ENCODE data around the gene PDE6G. TPM values are rescaled to one million over a fixed set of nuclear protein-coding genes. Genes with fewer than 3 reads are reported as not detected.

The PDE6G gene
- polyA plus RNA-seq (2013, experiment 1 of 2) = 7.2 TPM
- 1.9 TPM for polyA plus RNA-seq (2013, experiment 2 of 2)

DNA sequence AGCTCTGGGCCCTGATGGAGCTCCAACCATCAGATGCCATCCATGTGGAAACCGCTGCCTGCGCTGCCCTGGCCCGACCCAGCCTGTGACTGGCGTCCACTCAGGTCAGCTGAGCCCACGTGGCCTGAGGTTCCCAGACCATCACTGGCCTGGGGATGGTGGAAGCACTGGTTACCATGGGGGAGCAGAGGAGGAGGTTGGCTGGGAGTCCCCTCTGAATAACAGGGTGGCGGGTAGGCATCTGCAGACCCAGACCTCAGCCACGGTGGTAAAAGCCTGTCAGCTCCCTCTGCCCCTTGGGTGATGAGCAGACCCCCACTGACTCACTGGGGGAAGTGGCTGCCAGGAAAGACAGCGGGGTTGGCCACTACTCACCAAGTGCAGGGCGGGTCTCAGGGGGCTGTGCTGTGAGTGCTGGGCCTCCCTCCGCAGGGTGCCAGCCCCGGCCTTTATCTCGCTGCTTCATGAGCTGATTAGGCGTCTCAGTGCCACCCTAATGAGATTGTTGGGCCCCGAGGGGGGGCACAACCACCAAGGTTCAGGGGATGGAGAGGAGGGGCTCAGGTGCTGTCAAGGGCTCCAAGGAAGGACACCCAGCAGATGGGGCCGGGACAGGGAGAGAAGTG is at the start of gene PDE6G:
Gene PDE6G (minus strand): TSS at position 425 of the 626 bp plus-strand sequence. CDS start 3,237 bp downstream, outside the sequence.
- 93% methylated on average over 13 of the region's 15 CpGs for WGBS, 2 experiments (ENCODE audit: insufficient coverage in 2 of 2)
- Histone ChIP-seq H3K4me1 (ENCODE audit: control insufficient read depth, insufficient read depth, low read length, poor library complexity, severe bottlenecking) (no peaks in the 10 kb centered on the region), H3K4me3 (ENCODE audit: extremely low read depth, insufficient read depth, low read length, poor library complexity, severe bottlenecking) (no peak within 1 kb of the TSS), H3K36me3 (ENCODE audit: control insufficient read depth, insufficient read depth, low read length) (no peaks in the 10 kb centered on the region), H3K27ac (ENCODE audit: low read depth, low read length, severe bottlenecking) (no peak within 1 kb of the TSS), H3K9me3 (ENCODE audit: control insufficient read depth, low read length) (no peaks in the 10 kb centered on the region)

DNA sequence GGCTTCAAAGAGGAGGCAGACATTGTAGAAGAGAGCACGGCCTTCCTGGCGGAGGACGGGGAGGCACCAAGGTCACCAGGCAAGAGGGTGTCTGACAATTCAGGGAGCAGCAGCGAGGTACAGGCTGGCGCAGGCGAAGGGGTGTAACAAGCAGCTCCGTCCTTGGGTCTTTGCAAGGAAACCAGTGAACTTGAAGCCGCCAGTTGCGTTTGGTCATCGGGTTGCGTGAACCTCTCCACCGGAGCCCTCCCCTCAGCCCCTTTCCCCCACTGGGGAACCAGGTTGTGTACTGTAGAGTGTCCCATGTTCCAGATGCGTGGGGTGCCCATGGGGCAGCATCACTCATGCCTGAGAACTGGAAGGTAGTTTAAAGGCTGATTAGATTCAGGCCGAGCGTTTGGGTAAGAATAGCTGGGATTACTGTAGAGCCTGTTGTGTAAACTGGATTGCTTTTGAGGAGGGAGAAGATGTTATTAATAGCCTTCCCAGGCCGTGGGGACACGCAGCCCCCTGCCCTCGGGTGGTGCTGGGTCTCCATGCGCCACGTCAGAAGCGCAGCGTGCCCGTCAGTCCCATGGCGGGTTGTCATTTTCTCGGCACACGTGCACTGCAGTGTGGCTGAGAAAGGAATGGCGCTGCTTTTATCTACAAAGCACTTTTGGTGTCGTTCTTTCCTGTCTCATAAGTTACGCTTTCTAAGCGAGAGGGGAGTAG is 49.3 kb upstream of the PDE6G start:
- WGBS, 2 experiments (ENCODE audit: insufficient coverage in 2 of 2) = 95 to 98% methylated on average over 28 to 29 of the region's 30 CpGs
- H3K4me3 ChIP-seq (ENCODE audit: extremely low read depth, insufficient read depth, low read length, poor library complexity, severe bottlenecking) = no peak overlapping the region
- no peaks in the 10 kb centered on the region for H3K9me3 ChIP-seq (ENCODE audit: control insufficient read depth, low read length)
- no peak overlapping the region for H3K27ac ChIP-seq (ENCODE audit: low read depth, low read length, severe bottlenecking)
- H3K4me1 ChIP-seq (ENCODE audit: control insufficient read depth, insufficient read depth, low read length, poor library complexity, severe bottlenecking) = peaks cover 18% of the 10 kb centered on the region
- H3K36me3 ChIP-seq (ENCODE audit: control insufficient read depth, insufficient read depth, low read length) = peaks cover 58% of the 10 kb centered on the region

DNA sequence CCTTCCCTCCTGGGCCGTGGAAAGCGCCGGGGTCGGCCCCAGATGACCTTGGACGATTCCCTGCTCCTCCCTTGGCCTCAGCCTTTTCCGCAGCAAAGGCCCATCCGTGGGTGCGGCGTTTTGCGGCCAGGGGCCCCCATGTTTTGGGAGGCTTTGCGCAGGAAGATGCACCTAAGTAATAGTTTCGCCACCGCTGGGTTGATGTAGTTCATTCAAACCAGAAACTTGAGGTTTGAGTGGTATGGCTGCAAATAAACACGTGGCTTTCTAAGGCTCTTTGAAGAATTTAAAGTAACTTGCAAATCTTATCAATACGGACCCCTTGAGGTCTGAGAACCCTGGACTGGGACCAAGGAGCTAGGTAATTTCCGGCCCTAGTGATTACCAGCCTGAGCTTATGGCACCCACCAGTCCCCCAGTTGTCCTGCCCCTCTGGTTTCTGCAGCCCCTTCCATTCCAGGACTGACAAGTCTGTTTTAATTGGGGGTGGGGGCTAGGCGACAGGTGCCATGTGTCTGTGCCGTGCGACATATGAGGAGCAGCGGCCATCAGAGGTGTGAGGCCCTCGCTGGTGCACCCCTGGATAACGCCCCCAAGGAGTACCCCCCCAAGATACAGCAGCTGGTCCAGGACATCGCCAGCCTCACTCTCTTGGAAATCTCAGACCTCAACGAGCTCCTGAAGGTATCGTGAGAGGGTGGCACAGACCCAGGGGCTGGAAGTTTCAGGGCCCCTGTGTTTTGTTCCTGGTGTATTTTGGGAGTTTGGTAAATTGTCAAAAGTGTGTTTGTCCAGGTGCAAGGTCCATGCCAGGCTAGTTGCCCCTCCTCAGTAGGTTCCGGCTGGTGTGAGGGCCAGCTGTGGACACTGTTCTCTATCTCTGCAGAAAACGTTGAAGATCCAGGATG is 47.7 kb upstream of the PDE6G start:
- peaks cover 62% of the 10 kb centered on the region for H3K36me3 ChIP-seq (ENCODE audit: control insufficient read depth, insufficient read depth, low read length)
- H3K9me3 ChIP-seq (ENCODE audit: control insufficient read depth, low read length) = no peaks in the 10 kb centered on the region
- H3K4me1 ChIP-seq (ENCODE audit: control insufficient read depth, insufficient read depth, low read length, poor library complexity, severe bottlenecking) = peaks cover 13% of the 10 kb centered on the region
- peak overlapping the region; percentile 88 for H3K27ac ChIP-seq (ENCODE audit: low read depth, low read length, severe bottlenecking)
- 24 to 28% methylated on average over 18 to 20 of the region's 27 CpGs for WGBS, 2 experiments (ENCODE audit: insufficient coverage in 2 of 2)
- peak overlapping the region; percentile 92 for H3K4me3 ChIP-seq (ENCODE audit: extremely low read depth, insufficient read depth, low read length, poor library complexity, severe bottlenecking)

DNA sequence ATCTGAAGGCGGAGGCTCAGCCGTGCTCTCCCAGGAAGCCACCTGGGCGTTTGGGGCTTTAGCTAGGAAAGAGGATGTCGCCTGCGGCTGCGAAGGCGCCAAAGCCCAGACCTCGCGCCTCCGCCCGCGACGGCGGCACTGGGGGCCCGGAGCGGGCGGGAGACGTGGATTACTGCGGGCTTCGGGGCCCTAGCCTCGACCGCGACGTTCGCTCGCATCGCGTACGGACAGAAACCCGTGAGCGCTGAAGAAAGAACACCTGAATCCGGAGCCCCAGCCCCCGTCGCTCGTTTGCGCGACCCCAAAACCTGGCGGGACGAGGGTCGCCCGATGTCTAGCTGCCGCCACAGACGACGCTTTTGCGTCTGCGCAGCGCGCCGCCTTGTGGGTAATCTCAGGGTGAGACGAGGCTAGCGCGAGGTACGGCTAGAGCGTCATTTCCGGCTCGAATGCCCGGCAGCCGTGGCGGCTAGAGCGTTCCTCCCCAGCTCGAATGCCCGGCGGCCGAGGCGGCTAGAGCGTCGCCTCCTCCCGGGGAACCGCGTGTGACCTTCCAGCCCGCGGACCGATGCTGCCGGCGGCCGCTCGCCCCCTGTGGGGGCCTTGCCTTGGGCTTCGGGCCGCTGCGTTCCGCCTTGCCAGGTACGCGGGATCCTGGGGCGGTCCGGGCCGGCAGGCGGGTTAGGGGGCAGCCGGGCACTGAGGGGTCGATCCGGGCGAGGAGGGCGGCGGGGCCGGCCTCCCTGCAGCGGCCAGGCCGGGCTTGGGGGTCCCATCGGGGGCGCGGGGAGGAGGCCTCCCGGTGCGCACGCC is 46.8 kb upstream of the PDE6G start, which contains the start of gene MRPL12:
Gene MRPL12 (plus strand): TSS at position 434 of the 813 bp plus-strand sequence. CDS start 135 bp downstream, at position 569.
- peak within 1 kb of the TSS; percentile 88 for H3K27ac ChIP-seq (ENCODE audit: low read depth, low read length, severe bottlenecking)
- H3K4me3 ChIP-seq (ENCODE audit: extremely low read depth, insufficient read depth, low read length, poor library complexity, severe bottlenecking) = peak within 1 kb of the TSS; percentile 92
- no peaks in the 10 kb centered on the region for H3K9me3 ChIP-seq (ENCODE audit: control insufficient read depth, low read length)
- 0 to 1% methylated on average over 92 to 93 of the region's 102 CpGs for WGBS, 2 experiments (ENCODE audit: insufficient coverage in 2 of 2)
- H3K4me1 ChIP-seq (ENCODE audit: control insufficient read depth, insufficient read depth, low read length, poor library complexity, severe bottlenecking) = peaks cover 13% of the 10 kb centered on the region
- H3K36me3 ChIP-seq (ENCODE audit: control insufficient read depth, insufficient read depth, low read length) = peaks cover 68% of the 10 kb centered on the region

DNA sequence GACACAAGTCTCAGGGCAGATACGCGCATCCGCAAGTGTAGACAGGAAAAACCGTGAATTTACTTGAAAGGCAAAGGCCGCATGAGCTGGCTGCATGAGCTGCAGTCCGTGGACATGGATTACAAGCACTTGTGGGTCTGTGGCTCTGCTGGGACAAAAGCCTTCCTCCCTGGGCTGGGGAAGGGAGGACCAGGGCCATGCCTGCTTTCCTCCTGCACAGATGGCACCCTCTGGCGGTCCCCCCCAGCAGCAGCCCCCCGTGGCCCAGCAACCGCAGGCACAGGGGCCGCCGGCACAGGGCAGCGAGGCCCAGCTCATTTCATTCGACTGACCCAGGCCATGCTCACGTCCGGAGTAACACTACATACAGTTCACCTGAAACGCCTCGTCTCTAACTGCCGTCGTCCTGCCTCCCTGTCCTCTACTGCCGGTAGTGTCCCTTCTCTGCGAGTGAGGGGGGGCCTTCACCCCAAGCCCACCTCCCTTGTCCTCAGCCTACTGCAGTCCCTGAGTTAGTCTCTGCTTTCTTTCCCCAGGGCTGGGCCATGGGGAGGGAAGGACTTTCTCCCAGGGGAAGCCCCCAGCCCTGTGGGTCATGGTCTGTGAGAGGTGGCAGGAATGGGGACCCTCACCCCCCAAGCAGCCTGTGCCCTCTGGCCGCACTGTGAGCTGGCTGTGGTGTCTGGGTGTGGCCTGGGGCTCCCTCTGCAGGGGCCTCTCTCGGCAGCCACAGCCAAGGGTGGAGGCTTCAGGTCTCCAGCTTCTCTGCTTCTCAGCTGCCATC is 45.1 kb upstream of the PDE6G start:
- H3K4me3 ChIP-seq (ENCODE audit: extremely low read depth, insufficient read depth, low read length, poor library complexity, severe bottlenecking) = peak overlapping the region; percentile 92
- WGBS, 2 experiments (ENCODE audit: insufficient coverage in 2 of 2) = 87 to 90% methylated on average over 16 to 20 of the region's 23 CpGs

DNA sequence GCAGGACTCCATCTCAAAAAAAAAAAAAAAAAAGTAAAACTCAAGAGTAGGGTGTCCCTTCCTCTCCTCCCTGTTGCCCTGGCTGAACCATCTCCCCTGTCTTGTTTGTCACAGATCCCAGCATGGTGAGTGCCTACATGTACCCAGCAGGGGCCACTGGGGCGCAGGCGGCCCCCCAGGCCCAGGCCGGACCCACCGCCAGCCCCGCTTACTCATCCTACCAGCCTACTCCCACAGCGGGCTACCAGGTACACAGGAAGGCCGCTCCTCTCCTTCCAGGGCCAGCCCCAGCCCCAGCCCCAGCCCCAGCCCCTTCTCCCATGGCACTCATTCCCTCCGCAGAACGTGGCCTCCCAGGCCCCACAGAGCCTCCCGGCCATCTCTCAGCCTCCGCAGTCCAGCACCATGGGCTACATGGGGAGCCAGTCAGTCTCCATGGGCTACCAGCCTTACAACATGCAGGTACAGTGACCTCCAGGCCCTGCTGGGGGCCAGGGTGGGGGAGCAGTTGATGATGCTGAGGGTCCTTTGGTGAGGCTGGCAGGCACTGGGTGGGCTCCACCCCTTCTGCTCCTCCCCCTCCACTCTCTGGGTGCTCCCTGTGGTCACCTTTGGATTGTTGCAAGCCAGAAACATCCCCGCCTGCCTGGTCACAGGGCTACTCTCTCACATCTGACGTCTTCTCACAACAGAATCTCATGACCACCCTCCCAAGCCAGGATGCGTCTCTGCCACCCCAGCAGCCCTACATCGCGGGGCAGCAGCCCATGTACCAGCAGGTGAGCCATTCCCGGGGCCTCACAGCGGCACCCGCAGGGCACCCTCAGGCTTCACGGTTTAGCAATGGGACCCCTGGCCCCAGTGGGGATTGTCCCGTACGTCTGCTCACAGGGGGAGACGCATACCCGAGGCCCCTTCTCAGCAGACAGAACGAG is 44.3 kb upstream of the PDE6G start:
- Histone ChIP-seq H3K9me3 (ENCODE audit: control insufficient read depth, low read length) (no peaks in the 10 kb centered on the region), H3K27ac (ENCODE audit: low read depth, low read length, severe bottlenecking) (no peak overlapping the region), H3K4me1 (ENCODE audit: control insufficient read depth, insufficient read depth, low read length, poor library complexity, severe bottlenecking) (peaks cover 13% of the 10 kb centered on the region), H3K4me3 (ENCODE audit: extremely low read depth, insufficient read depth, low read length, poor library complexity, severe bottlenecking) (no peak overlapping the region), H3K36me3 (ENCODE audit: control insufficient read depth, insufficient read depth, low read length) (peaks cover 67% of the 10 kb centered on the region)
- WGBS, 2 experiments (ENCODE audit: insufficient coverage in 2 of 2) = 98% methylated on average over 19 to 24 of the region's 25 CpGs

More for the DNA sequence above, 45.1 kb upstream of the PDE6G start:
- Histone ChIP-seq H3K9me3 (ENCODE audit: control insufficient read depth, low read length) (no peaks in the 10 kb centered on the region), H3K36me3 (ENCODE audit: control insufficient read depth, insufficient read depth, low read length) (peaks cover 68% of the 10 kb centered on the region), H3K27ac (ENCODE audit: low read depth, low read length, severe bottlenecking) (no peak overlapping the region), H3K4me1 (ENCODE audit: control insufficient read depth, insufficient read depth, low read length, poor library complexity, severe bottlenecking) (peaks cover 13% of the 10 kb centered on the region)

DNA sequence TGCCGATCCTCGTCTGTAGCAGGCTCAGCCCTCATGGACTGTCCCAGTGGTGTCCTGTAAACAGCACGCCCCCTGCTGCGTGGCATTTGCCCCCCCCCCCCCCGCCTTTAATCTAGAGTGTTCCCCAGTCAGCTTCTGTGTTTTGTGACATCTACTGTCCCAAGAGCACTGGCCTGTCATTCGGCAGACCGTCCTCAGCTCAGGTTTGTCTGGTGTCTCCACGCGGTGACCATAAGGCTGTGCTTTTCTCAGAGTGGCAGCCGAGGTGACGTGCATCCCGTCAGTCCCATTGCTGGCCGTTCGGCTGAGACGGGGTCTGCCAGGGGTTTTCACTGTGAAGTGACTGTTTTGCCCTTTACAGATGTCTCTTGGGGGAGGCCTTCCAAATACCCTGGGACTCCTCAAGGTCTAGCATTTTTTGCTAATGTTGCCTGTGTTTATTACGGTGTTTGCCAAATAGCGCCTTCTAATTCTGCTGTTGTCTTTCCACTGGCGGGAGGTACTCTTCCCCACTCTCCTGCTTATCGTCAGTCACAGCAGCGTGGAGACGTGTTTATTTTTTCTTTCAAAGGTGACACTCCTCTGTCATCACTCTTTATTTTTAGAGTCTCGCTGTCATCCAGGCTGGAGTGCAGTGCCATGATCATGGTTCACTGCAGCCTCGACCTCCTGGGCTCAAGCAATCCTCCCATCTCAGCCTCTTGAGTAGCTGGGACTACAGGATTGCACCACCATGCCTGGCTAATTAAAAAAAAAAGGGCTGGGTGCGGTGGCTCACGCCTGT is 41.1 kb upstream of the PDE6G start:
- Histone ChIP-seq H3K4me1 (ENCODE audit: control insufficient read depth, insufficient read depth, low read length, poor library complexity, severe bottlenecking) (peaks cover 8% of the 10 kb centered on the region), H3K27ac (ENCODE audit: low read depth, low read length, severe bottlenecking) (no peak overlapping the region), H3K36me3 (ENCODE audit: control insufficient read depth, insufficient read depth, low read length) (peaks cover 84% of the 10 kb centered on the region), H3K4me3 (ENCODE audit: extremely low read depth, insufficient read depth, low read length, poor library complexity, severe bottlenecking) (no peak overlapping the region), H3K9me3 (ENCODE audit: control insufficient read depth, low read length) (no peaks in the 10 kb centered on the region)
- 95% methylated on average over 22 to 24 of the region's 25 CpGs for WGBS, 2 experiments (ENCODE audit: insufficient coverage in 2 of 2)

DNA sequence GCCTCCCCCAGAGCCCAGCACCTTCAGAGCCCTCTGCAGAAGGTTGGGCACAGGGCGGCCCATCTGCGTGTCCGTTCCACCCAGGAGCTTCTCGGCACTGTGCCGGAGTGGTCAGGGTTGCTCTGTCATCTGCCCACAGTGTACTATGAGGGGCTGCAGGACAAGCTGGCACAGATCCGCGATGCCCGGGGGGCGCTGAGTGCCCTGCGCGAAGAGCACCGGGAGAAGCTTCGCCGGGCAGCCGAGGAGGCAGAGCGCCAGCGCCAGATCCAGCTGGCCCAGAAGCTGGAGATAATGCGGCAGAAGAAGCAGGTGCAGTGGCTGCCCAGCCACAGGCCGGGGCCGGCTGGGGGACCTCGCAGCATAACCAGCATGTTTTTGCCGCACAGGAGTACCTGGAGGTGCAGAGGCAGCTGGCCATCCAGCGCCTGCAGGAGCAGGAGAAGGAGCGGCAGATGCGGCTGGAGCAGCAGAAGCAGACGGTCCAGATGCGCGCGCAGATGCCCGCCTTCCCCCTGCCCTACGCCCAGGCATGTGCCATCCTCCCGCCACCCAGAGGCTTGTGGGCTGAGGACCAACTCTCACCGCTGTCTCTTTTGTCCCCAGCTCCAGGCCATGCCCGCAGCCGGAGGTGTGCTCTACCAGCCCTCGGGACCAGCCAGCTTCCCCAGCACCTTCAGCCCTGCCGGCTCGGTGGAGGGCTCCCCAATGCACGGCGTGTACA is 40.0 kb upstream of the PDE6G start:
- Histone ChIP-seq H3K9me3 (ENCODE audit: control insufficient read depth, low read length) (no peaks in the 10 kb centered on the region), H3K27ac (ENCODE audit: low read depth, low read length, severe bottlenecking) (no peak overlapping the region), H3K36me3 (ENCODE audit: control insufficient read depth, insufficient read depth, low read length) (peaks cover 85% of the 10 kb centered on the region), H3K4me3 (ENCODE audit: extremely low read depth, insufficient read depth, low read length, poor library complexity, severe bottlenecking) (no peak overlapping the region), H3K4me1 (ENCODE audit: control insufficient read depth, insufficient read depth, low read length, poor library complexity, severe bottlenecking) (peaks cover 2% of the 10 kb centered on the region)
- WGBS, 2 experiments (ENCODE audit: insufficient coverage in 2 of 2) = 96 to 99% methylated on average over 40 of the region's 40 CpGs

Data from mesodermal cell (in vitro differentiated cells).